SK-N-MC (cell line): ENCODE data around the gene ATP2B2.

ENCODE experiments used
- EZH2 ChIP-seq: fragments of 200-600 bp; sonication (generic); IDR thresholded peaks from one replicate; pipeline ENCODE4 v1.6.1; 2017; ENCODE audit warnings: antibody characterized with exemption
- POLR2AphosphoS5 ChIP-seq: IDR thresholded peaks from 2 replicates; pipeline ENCODE4 v1.6.1; 2012; ENCODE audit warnings: mild to moderate bottlenecking, low read depth, low read length, borderline replicate concordance

DNA sequence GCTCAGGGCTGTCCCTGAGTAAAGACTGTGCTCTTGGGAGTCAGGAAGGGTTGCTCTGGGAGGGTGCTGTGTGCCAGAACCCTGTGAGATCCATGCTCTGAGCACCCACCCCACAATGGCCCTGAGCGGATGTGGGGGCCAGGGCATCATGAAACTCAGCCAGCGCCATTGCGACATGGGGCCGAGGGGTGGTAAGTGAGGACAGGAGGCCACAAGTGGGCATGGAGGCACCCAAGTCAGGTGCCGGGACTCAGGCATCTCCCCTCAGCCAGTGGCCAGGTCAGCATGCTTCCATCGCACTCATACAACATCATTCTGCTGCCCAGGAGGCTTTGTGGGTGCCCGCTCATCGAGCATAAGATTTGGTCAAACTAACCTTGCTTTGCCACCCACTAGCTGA lies 19.6 kb downstream of the ATP2B2 start:
- no peak for TF ChIP-seq POLR2AphosphoS5
- TF ChIP-seq EZH2 = no peak
